GM13976 (cell line): ENCODE results near the gene TMEM218.

Experiments
- DNase-seq: peaks from one replicate; pipeline ENCODE4 v3.0.0; 2012; ENCODE audit warnings: low spot score
- CTCF ChIP-seq: IDR thresholded peaks from 2 replicates; pipeline ENCODE4 v1.5.1; 2012; ENCODE audit warnings: borderline replicate concordance, mild to moderate bottlenecking; ENCODE audit not compliant: insufficient read depth; ENCODE audit errors: extremely low read depth, missing control alignments, control extremely low read depth
- in situ Hi-C: fragments of 300-500 bp; cut with MboI; formaldehyde crosslinking; loops from one replicate; pipeline ENCODE4 v1.12.0; 2022; ENCODE audit warnings: low sequenced_read_pairs, mixed read lengths, inconsistent platforms; ENCODE audit not compliant: unreplicated experiment

Gene TMEM218

GRCh38 chr11:125123194-125123946 is 11.9 kb upstream of the TMEM218 start:
- no peak for TF ChIP-seq CTCF
- in situ Hi-C loops, result no loop called here
- no peak for DNase-seq

GRCh38 chr11:125117429-125117828 is 6.0 kb upstream of the TMEM218 start:
- TF ChIP-seq CTCF, result no peak
- in situ Hi-C loops, result no loop called here
- no peak for DNase-seq

GRCh38 chr11:125114518-125114917 is 3.1 kb upstream of the TMEM218 start:
- in situ Hi-C loops, result no loop called here
- DNase-seq, result no peak
- TF ChIP-seq CTCF, result no peak

GRCh38 chr11:125112208-125112604 is 780 bp upstream of the TMEM218 start:
- no peak for TF ChIP-seq CTCF
- in situ Hi-C loops, result no loop called here
- no peak for DNase-seq

GRCh38 chr11:125111001-125111342 is 454 bp downstream of the TMEM218 start:
- in situ Hi-C loops, result no loop called here
- DNase-seq, result no peak

GRCh38 chr11:125110506-125110905 is 920 bp downstream of the TMEM218 start:
- in situ Hi-C loops, result no loop called here
- no peak for TF ChIP-seq CTCF
- DNase-seq, result no peak

More at GRCh38 chr11:125111001-125111342, 454 bp downstream of the TMEM218 start:
- TF ChIP-seq CTCF, result no peak
